Activated T-cell treated with anti-CD3 and anti-CD28 coated beads for 1 hour (primary cell): ENCODE measurements around the gene SKA1.
"Not testable (repeated sequence)": the region's sequence is repeated elsewhere in the genome, so short reads cannot be mapped to it uniquely, and the experiment has no call there.

ENCODE experiments used
- DNase-seq: peaks from one replicate; pipeline ENCODE4 v3.0.0-alpha.2; 2020; ENCODE audit warnings: low read depth

Gene SKA1

DNA sequence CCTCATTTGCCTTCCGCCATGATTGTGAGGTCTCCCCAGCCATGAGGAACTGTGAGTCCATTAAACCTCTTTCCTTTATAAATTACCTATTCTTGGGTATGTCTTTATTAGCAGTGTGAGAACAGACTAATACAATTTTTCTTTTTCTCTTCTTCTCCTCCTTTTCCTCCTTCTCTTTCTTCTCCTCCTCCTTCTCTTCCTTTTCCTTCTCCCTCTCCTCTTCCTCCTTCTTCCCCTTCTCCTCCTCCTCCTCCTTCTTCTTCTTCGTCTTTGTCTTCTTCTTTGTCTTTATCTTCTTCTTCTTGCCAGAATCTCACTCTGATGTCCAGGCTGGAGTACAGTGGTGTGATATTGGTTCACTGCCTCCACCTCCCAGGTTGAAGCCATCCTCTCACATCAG lies 20.2 kb downstream of the SKA1 start:
- DNase-seq = no peak

- no peak for DNase-seq
Measured at GRCh38 chr18:50396005-50396660, 21.3 kb downstream of the SKA1 start.

DNA sequence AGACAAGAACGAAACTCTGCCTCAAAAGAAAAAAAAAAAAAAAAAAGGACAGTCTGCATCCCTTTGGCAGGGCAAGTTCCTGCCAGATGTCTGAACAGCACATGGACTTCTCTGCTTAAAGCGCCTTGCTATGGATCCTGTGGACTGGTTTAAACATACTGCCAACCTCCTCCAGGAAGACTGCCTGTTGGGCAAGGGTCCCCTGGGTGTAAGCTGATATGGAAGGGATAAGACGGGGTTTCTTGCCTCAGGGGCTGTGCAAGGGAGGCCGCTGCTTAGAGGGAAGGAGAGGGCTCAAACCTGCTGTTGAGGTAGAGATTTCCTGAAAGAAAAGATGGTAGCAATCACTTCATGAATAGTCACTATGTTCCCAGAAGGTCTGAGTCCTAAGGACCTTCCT lies 22.2 kb downstream of the SKA1 start:
- DNase-seq = no peak

- DNase-seq = no peak
Measured at GRCh38 chr18:50398099-50398498, 23.3 kb downstream of the SKA1 start.

- DNase-seq = no peak
Measured at GRCh38 chr18:50398947-50399346, 24.1 kb downstream of the SKA1 start.

GRCh38 chr18:50399582-50399981 lies 24.7 kb downstream of the SKA1 start:
- DNase-seq = no peak

DNA sequence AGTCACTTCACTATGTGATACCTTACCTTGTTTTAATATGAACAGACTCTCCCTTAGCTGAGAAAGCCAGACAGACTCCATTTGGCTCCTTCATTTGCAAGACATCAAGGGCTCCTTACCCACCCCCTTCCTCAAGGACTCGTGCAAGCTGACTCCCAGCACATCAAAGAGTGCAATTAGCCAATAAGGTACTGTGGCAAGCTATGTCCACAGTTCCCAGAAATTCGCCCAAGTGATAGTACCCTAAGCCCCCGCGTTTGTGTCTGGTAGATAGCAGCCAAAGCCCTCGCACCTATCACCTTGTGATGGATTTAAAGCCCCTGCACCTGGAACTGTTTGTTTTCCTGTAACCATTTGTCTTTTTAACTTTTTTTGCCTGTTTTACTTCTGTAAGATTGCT lies 25.6 kb downstream of the SKA1 start:
- not testable (repeated sequence) for DNase-seq

DNA sequence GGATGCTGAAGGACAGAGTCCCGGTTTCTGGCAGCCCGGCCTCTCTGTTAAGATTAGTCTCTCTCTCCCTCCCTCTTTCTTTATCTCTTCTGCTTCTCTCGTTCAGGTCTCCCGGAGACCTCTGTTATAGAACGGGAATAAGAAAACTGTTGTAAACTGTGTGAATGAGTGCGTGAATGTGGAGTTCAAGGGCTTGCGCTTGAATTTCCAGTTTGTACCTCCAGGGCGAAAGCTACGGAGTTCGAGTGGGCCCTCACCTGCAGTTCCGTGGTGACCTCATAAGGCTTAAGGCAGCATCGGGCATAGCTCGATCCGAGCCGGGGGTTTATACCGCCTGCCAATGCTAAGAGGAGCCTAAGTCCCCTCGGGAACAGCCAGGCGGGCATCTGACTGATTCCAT lies 26.4 kb downstream of the SKA1 start:
- no peak for DNase-seq

DNA sequence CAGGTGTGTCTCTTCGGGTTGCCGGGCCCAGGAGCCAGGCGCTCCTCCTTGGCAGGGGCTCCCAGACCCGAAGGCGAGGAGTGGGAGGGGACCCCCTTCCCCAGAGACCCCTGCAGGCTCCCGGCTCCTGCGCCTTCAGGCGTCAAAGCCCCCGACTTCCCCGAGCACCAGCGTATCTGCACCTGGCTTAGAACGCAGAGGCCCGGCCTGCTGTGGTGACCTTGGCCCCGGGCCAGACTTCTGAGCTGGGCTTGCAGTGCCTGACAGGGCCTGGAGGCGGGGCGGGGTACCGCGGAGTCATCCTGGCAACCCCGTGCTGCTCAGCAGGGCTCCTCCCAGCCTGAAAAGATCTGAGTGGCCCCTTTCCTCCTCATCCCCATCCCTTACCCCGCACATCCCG lies 27.0 kb downstream of the SKA1 start:
- DNase-seq = no peak

DNA sequence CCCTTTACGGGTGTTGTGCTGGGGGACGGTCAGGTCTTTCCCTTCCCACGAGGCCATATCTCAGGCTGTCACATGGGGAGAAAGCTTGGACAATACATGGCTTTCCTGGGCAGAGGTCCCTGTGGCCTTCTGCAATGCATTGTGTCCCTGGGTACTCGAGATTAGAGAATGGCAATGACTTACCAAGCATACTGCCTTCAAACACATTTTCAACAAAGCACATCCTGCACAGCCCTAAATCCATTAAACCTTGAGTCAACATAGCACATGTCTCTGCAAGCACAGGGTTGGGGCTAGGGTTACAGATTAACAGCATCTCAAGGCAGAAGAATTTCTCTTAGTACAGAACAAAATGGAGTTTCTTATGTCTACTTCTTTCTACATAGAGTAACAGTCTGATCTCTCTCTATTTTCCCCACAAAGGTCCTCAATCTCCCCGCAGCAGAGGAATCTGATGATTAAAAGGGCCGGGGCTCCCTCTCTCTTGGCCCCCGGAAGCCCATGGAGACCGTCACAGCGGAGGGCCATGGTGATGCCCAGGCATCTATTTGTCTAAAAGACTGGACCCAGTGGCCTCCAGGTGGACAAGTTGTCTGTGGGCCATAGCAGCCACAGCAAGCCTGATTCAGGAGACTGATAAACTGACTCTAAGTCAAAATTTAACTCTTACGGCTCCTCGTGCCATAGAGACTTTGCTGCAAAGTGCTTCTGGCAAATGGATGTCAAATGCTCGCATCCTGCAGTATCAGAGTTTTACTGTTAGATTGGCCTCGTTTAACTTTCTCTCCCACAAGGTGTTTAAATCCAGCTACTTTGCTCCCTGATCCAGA lies 30.1 kb downstream of the SKA1 start:
- DNase-seq = not testable (repeated sequence)

DNA sequence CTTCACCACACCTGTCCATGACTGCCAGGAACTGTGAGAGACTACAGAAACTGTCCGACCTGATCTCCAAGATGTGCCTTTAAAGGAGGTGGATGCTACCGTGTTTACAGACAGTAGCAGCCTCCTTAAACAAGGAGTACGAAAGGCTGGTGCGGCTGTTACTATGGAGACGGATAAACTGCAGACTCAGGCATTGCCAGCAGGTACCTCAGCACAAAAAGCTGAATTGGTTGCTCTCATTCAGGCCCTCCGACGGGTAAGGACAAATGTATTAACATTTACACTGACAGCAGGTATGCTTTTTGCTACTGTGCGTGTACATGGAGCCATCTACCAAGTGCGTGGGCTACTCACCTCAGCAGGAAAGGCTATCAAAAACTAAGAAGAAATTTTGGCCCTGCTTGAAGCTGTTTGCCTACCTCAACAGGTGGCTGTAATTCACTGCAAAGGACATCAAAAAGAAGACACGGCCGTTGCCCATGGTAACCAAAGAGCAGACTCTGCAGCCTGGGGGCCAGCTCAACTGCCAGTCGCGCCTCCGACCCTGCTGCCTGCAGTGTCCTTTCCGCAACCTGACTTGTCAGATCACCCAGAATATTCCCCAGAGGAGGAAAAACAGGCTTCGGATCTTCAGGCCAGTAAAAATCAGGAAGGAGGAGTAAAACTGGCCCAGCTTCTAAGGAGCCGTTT lies 30.9 kb downstream of the SKA1 start:
- no peak for DNase-seq

- no peak for DNase-seq
Measured at GRCh38 chr18:50409236-50409635, 34.4 kb downstream of the SKA1 start.

GRCh38 chr18:50410008-50410407 lies 35.2 kb downstream of the SKA1 start:
- DNase-seq = no peak

GRCh38 chr18:50410894-50411293 lies 36.0 kb downstream of the SKA1 start:
- DNase-seq = no peak

GRCh38 chr18:50416832-50417231 lies 42.0 kb downstream of the SKA1 start:
- not testable (repeated sequence) for DNase-seq

- DNase-seq = not testable (repeated sequence)
Measured at GRCh38 chr18:50417705-50418104, 42.9 kb downstream of the SKA1 start.

GRCh38 chr18:50418650-50419049 lies 43.8 kb downstream of the SKA1 start:
- DNase-seq = no peak

DNA sequence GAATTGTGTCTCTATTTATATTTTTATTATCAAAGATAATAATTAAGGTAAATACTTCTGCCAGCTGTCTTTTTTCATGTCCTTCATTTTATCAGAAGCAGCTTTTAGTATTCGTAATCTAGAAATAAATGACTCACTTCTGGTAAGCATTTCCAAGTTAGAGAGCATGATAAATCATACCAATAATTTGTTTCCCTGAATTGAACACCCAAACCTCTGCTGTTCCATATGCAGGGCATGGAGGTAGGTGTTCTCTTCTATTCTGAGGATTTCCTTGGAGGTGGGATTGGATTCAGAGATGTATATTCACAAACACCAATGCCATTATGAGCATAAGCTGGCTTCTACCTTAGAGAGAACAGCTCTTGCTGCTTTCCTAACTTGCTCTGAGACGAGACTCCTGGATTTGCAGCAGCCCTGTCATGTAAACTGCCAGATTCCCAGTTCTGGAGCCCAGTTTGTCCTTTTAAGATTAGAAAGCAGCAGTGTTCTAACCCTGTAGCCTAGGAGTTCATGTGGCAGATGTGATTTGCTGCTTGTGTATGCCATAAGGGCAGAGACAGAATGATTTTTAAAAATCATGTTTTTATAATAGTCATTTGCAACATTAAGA lies 47.5 kb downstream of the SKA1 start:
- no peak for DNase-seq

DNA sequence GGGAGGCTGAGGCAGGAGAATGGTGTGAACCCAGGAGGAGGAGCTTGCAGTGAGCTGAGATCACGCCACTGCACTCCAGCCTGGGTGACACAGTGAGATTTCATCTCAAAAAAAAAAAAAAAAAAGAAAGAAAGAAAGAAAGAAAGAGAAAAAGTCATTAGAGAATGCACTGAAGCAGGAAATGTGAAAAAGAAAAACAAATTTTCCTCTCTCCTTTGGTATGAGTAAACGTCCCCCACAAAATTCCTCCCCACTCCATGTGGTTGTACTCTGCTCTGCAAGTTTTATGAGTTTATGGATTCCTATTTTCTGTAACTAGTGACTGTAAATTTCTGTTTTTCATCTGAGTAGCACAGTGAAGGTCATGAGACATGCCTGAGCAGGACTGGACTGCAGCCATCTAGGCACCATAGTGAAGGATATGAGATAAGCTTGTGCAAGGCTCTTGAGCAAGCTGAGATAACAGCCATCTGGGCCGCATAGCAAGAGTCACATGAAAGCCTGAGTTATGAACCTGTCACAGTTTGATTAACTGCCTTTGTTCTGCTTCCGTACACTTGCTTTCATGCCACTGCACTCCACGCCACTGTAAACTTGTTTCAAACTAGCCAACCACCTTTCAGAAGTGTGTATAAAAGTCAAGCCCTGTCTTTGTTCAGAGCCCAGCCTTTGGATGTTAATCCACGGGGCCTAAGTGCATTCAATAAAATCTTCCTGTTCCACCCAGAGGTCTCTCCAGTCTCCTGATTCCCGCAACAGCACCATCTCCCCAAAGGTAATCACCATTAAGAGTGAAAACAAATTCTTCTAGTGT lies 50.2 kb downstream of the SKA1 start:
- no peak for DNase-seq

GRCh38 chr18:50427896-50428295 lies 53.0 kb downstream of the SKA1 start:
- DNase-seq = no peak

GRCh38 chr18:50428531-50429206 lies 53.8 kb downstream of the SKA1 start:
- no peak for DNase-seq
